Kidney (tissue), 14 donors: ENCODE data around the gene KL. TPM values are rescaled to one million over a fixed set of nuclear protein-coding genes. Genes with fewer than 3 reads are reported as not detected.

Experiments
- DNase-seq, 5 donors: peaks; one replicate each; pipeline ENCODE4 v3.0.0-alpha.2; 2013 to 2020
- FAIRE-seq: peaks from 2 replicates; lab custom pipeline; 2012; peaks lifted over from hg19 to GRCh38; lab: Jason Lieb, UNC
- H3K27ac ChIP-seq, 2 donors: one replicate each; pipeline ENCODE4 v1.7.0; 2013; ENCODE audit warnings: low read depth in 2 of 2, low read length in 2 of 2, inconsistent platforms in 1 of 2
- H3K27me3 ChIP-seq: one replicate; pipeline ENCODE4 v1.7.1; 2013; ENCODE audit warnings: low read length, inconsistent platforms; ENCODE audit not compliant: control insufficient read depth, insufficient read depth
- H3K36me3 ChIP-seq, 3 donors: one replicate each; pipeline versions ENCODE4 v1.7.0 to v1.7.1; 2013; ENCODE audit warnings: low read length in 3 of 3, control low read depth in 1 of 3, inconsistent platforms in 1 of 3; ENCODE audit not compliant: insufficient read depth in 3 of 3, control insufficient read depth in 2 of 3
- H3K4me1 ChIP-seq, 3 donors: one replicate each; pipeline versions ENCODE4 v1.7.0 to v1.7.1; 2013; ENCODE audit warnings: low read length in 3 of 3, inconsistent platforms in 1 of 3, low read depth in 1 of 3; ENCODE audit not compliant: control insufficient read depth in 2 of 3, insufficient read depth in 2 of 3
- H3K4me3 ChIP-seq, 3 donors: one replicate each; pipeline versions ENCODE4 v1.7.0 to v1.8.1; 2013; ENCODE audit warnings: low read length in 3 of 3, control low read depth in 1 of 3, inconsistent platforms in 1 of 3
- H3K9ac ChIP-seq, 3 donors: one replicate each; pipeline versions ENCODE4 v1.7.0 to v1.7.1; 2013; ENCODE audit warnings: low read length in 3 of 3, control low read depth in 1 of 3, inconsistent platforms in 1 of 3
- H3K9me3 ChIP-seq, 3 donors: one replicate each; pipeline versions ENCODE4 v1.7.0 to v1.7.1; 2013; ENCODE audit warnings: low read length in 3 of 3, control low read depth in 1 of 3, inconsistent platforms in 1 of 3; ENCODE audit not compliant: control insufficient read depth in 2 of 3, insufficient read depth in 1 of 3
- CTCF ChIP-seq: IDR thresholded peaks from 3 replicates; pipeline ENCODE4 v1.5.1; 2012; ENCODE audit warnings: mild to moderate bottlenecking, moderate library complexity, borderline replicate concordance; ENCODE audit not compliant: insufficient read depth; ENCODE audit errors: extremely low read depth
- intact Hi-C: fragments of 100-400 bp; cut with DNase I; formaldehyde crosslinking; loops from one replicate; pipeline ENCODE4 v1.11.1; 2022
- polyA plus RNA-seq: library from polyadenylated mRNA; stranded (reverse); fragments of 350-450 nt; fragmentation: Illumina TruSeq; extraction: RNeasy Lipid Tissue Mini Kit (QIAGEN cat#74804); gene quantifications from one replicate; pipeline ENCODE4 v1.2.3, GENCODE V29; 2014; ENCODE audit warnings: low read depth, low replicate concordance; ENCODE audit not compliant: insufficient read depth
- total RNA-seq: library from RNA; stranded (reverse); fragmentation: NEBNext Ultra II Directional; extraction: Animal tissue kit (Norgen Biotek cat#: 25700); gene quantifications from one replicate; pipeline ENCODE4 v1.2.1, GENCODE V29; 2021
- donor health status: control.
- donor health status: control.
- donor health status: control.
- donor health status: control.
- donor health status: control.
- donor health status: DM: yes; HTN: yes; CAD: no.
- donor health status: Normal renal cell carcinoma (clear cell type).

KL gene
- total and polyA plus RNA-seq, 2 donors from 2014 or later: 12.5 to 47.4 TPM

- Histone ChIP-seq H3K9me3 (no peaks in the 10 kb centered on the region), H3K4me1 (peaks cover 0 to 23% (median 3%) of the 10 kb centered on the region in 3 donors), H3K27ac (peak overlapping the region; percentile 64 to 89), H3K27me3 (no peaks in the 10 kb centered on the region), H3K9ac (peak overlapping the region in 1 of 3 donors; percentile 49), H3K36me3 (no peaks in the 10 kb centered on the region), H3K4me3 (no peak overlapping the region)
- FAIRE-seq (no peak), DNase-seq (no peak)
- intact Hi-C loops: no loop called here
- TF ChIP-seq CTCF: no peak
Measured at GRCh38 chr13:32968793-32969192, 47.4 kb upstream of the KL start.

- intact Hi-C loops: no loop called here
- TF ChIP-seq CTCF: no peak
- H3K9me3 ChIP-seq: no peaks in the 10 kb centered on the region
- FAIRE-seq (peak; percentile 96), DNase-seq (peak in 1 of 5 donors; percentile 34)
- H3K27ac ChIP-seq: peak overlapping the region; percentile 64 to 89
- no peaks in the 10 kb centered on the region for H3K27me3 ChIP-seq
- H3K9ac ChIP-seq: peak overlapping the region in 2 of 3 donors; percentile 18 to 49
- H3K36me3 ChIP-seq: no peaks in the 10 kb centered on the region
- H3K4me3 ChIP-seq: peak overlapping the region in 2 of 3 donors; percentile 46 to 54
- peaks cover 0 to 23% (median 3%) of the 10 kb centered on the region in 3 donors for H3K4me1 ChIP-seq
Measured at GRCh38 chr13:32969516-32969941, 46.7 kb upstream of the KL start.

GRCh38 chr13:32976056-32976805 is 40.0 kb upstream of the KL start:
- no peak overlapping the region for H3K4me3 ChIP-seq
- FAIRE-seq: no peak
- intact Hi-C loops: no loop called here
- H3K9ac ChIP-seq: no peak overlapping the region
- no peaks in the 10 kb centered on the region for H3K9me3 ChIP-seq
- H3K4me1 ChIP-seq: peaks cover 0 to 2% (median 0%) of the 10 kb centered on the region in 3 donors
- no peaks in the 10 kb centered on the region for H3K27me3 ChIP-seq
- TF ChIP-seq CTCF: no peak
- no peak for DNase-seq
- no peak overlapping the region for H3K27ac ChIP-seq
- H3K36me3 ChIP-seq: no peaks in the 10 kb centered on the region
